HG02884 (cell line): ENCODE results near the gene PROP1.
"Not testable (repeated sequence)": the region's sequence is repeated elsewhere in the genome, so short reads cannot be mapped to it uniquely, and the experiment has no call there.

Experiments used
- ATAC-seq: cut with Tn5 transposase; IDR thresholded peaks from one replicate; pipeline ENCODE4 v1.9.1; 2021; ENCODE audit warnings: mild to moderate bottlenecking, moderate library complexity; ENCODE audit not compliant: unreplicated experiment

The PROP1 gene

DNA sequence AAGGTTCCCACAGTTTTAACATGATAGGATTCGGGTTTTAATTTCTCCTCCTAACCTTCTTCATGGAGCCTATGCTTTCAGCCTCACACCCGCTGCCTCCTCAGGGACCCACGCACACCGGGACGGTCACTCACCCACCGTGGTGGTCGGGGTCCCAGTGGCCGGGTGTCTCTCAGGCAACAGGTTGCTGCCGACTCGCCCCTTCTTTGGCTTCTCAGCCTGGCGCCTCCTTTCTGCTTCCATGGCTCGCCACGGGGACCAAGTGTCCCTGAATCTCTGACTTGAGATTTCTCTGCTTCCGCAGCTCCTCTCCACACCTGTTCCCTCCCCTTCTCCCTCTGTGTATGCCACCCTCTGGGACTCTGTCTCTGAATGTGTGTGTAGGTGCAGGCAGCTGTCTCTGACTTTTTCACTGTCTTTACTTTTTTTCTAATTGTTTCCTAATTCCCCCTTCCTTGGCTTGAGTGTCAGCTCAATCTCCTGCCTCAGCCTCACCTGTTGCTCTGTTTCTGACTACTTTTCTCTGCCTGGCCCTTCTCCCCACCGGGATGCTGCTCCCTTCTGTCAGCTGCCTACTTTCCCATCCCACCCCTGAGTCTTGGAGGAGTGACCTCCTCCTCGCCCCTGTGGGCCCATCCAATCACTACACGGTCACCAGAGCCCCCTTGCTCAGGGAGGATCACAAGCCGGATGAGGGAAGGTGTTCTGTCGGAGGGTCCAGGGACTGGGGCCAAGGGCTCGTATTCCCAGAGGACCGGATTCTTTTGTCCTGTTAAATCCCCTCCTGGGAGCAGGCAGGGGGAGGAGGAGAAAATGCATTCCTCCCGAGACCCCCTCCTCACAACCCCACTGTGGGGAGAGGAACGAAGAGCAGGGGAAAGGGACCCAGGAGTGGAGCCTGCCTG is at the start of gene PROP1:
TSS of gene PROP1 (minus strand) at position 552 of the 905 bp plus-strand sequence. CDS start at position 243, 309 bp downstream.
- ATAC-seq = no peak

DNA sequence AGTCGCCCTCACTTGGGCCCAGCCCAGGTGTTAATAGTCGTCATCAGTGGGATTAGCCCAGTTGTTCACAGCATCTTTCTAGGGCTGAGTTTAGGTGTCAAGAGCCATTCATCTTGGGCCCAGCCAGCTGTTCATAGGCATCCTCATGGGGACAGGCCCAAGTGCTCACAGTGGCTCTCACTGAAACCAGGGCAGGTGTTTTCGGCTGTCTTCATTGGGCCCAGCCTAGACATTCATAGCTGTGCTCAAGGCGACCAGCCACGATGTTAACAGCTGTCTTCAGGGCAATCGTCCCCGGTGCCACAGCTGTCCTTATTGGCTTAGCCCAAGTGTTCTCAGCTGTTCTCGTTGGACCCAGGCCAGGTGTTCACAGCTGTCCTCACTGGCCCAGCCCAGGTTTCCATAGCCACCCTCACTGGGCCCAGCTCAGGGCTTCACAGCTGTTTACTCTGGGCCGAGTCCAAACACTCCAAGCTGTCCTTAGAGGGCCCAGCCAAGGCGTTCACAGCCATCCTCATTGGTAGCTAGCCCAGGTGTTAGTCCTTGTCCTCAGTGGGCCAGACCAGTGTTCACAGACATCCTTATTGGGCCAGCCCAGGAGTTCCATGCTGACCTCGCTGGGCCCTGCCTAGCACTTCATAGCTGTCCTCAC is 23.5 kb upstream of the PROP1 start:
- ATAC-seq = not testable (repeated sequence)

DNA sequence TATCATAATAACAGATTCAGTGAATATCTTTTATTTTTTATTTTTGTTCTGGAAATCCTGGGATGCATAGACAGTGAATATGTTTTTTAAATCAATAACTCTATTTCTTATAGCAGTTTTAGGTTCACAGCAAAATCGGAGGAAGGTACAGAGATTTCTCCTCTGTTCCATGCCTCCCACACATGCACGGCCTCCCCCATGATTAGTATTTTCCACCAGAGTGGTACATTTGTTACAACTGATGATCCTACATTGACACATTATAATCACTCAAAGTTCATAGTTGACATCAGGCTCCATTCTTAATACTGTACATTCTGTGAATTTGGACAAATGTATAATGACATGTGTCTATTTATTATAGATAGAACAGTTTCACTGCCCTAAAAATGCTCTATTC is 16.7 kb upstream of the PROP1 start:
- not testable (repeated sequence) for ATAC-seq

DNA sequence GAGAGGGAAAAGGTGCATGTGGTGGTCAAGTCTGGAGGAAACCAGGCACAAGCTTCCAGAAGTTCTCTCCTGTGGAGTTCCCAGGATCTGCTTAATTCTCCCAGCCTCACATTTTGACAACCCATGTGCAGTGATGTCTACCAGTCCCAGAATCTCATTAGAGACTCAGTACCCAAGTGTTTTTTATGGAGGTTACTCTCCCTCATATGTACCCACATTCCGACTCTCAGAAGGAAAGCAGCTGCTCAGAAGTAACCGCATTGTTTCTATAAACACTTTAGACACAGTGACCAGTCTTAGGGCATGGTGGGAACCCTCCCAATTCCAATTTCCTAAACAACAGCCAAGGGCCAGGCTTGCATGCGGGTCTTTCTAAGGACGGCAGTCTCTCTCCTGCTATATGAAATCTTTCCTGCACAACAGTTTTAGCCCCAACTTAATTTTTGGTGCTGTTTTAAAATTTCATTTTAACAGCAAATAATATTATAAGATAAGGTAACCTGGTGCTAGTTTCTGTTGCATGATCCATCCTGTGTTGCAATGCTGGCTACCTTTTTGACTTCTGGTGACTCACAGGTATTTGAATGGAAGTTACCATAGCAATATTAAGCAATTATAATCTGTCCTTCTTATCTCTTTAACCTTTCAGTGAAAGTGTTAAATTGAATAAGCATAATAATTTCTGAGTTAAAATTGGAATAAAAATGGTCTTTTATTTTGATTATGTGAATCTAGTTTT is 15.9 kb upstream of the PROP1 start:
- not testable (repeated sequence) for ATAC-seq

DNA sequence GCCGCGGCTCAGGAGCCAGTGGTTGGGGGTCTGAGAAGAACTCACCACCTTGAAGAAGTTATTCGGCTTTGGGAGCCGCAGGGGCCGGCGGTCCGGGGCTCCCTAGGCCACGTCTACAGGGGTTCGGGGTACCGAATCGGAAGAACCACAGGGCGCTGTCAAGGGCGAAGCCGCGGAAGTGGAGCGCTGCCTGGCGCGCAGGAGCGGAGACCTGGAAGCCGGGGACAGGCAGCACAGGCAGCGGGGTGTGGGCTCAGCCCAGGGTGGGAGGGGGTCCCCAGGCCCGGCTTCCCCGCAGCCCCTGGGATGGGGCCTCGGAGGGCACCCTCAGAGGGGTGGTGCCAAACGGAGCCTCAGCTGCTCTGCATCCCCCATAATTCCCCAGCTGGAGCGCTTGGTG is 11.2 kb upstream of the PROP1 start:
- not testable (repeated sequence) for ATAC-seq

DNA sequence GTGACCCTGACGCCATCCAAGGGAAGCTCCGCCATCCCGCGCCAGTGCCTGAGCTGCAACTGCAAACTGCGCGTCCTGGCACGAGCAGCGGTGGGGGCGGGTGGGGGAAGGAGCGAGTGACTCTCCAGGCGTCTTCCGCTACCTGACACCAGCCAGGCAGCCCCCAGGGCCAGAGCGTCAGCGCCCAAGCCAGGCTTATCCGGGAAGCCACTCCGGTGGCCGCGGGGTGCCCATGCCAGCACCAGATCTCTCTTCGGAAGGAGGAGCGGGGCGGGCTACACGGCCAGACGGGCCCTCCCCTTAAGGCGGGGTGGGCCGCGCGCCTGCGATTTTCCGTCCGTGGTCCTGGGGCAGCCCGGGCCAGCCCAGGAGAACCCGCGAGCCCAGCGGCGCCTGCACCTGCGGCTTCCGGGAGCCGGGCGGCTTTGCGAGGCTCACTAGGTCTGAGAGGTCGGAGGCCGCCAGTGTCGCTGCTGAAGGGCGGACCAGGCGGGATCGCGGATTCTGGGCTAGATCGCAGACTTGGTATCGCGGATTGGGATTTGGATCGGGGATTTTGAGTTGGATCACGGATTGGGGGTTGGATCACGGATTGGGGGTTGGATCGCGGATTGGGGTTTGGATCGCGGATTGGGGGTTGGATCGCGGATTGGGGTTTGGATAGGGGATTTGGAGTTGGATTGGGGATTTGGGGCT is 10.6 kb upstream of the PROP1 start:
- not testable (repeated sequence) for ATAC-seq

DNA sequence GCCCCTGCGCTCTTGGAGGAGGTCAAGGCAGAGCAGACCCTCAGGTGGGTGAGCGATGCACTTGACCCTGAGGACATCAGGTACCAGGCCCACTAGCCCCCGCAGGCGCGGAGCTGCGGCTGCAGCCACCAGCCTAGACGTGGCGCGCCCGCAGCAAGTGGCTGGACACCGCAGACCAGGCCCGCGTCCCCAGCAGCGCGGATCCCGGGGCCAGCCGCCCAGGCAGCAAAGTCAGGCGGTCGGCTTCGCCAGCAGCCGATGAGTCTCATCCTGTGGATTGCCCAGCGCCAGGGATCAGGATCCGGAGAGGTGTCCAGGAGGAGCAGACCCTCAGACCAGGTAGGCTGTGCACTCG is 10.1 kb upstream of the PROP1 start:
- ATAC-seq = not testable (repeated sequence)

DNA sequence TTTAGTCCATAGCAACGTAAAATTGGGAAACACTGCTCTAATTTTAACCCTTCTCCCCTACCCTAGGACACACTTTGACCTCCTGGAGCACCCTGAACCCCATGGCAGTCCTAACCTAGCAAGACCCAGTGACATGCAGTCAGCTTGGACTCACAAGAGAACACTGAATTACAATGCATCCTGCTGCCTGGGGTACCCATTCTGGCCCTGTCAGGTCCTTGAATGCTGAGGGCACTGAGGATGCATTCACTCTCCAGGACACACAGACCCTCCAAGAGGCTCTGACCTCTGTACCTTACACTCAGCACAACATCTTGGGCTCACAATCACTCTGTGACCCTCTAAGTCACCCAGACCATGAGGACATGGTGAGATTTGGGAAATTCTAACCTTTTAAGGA is 1.8 kb upstream of the PROP1 start:
- no peak for ATAC-seq

DNA sequence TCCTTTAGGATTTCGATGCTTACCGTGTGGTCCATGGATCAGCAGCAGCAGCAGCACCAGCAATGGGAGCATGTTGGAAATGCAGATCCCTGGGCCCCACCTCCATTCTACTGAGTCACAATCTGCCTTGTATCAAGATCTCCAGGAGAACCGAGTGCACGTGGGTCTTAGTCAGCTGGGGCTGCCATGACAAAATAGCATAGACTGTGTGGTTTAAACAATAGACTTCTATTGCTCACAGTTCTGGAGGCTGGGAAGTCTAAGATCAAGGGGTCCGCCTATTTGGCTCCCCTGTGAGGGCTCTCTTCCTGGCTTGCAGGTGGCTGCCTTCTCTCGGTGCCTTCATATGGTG is 1.3 kb upstream of the PROP1 start:
- ATAC-seq = no peak

DNA sequence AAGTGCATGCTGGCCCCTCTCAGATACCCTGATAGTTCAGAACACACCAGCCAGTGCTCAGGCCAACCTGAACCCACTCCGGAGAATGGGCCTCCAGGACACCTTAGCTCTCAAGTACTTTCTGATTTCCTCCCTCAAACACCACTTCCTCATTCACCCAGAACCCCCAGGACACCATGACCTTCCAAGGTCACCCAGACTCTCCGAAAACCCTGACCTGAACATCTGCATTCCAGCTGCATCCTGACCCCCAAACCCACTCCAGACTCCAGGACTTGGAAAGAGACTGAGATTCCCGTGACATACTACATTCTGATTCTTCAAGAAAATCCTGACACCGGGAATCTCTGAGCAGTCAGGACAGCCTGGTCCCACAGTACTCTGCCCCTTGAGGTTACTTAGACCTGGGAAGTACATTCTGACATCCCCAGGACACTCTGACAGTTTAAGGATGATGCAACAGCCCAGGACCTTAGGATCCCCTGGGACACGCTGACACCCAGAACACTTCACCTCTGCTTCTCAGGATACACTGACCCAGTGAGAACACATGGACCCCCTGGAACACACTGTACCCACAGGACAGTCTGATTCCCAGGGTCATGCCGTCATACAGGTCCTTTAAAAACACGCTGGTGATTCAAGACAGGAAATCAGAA is 747 bp upstream of the PROP1 start:
- no peak for ATAC-seq

DNA sequence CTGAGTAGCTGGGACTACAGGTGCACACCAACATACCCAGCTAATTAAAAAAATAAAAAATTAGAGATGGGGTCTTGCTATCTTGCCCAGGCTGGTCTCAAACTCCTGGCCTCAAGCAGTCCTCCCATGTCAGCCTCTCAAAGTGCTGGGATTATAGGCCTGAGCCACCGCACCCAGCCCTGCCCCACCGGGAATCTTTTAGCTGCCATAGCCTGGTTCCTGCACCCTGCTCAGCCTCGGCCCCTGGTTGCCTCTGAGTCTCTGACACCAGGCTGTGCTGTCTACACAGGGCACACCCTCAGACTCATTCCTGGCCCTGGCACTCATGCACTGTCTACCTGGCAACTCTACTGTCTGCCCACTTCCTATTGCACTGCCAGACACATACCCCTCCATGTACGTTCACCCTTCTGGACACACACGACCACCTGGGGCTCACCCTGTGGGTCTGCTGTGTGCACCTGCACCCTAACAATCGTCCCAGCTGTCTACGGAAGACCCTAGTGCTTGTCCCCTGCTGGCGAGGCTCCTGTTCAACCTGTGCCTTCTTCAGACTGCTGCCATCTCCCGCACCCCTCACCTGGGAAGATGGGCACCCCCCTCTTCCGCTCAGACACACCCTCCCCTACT is 1.4 kb downstream of the PROP1 start:
- ATAC-seq = no peak

DNA sequence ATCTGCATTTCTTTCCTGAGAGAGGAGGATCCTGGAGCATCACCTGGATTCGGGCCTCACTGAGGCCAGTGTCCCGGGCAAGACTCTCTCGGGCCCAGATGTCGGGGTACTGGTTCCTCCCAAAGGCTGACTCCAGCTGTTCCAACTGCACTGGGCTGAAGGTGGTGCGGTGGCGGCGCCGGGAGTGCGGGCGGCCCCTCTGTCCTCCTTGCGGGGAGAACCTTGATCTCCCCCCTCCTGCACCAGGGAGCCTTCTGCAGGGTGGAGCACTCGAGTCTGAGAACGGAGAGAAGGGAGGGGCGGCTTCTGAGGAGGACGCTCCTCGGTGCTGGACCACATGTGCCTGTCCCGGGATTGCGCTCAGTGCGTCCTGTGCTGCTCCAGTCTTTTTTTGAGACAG is 2.0 kb downstream of the PROP1 start:
- no peak for ATAC-seq

DNA sequence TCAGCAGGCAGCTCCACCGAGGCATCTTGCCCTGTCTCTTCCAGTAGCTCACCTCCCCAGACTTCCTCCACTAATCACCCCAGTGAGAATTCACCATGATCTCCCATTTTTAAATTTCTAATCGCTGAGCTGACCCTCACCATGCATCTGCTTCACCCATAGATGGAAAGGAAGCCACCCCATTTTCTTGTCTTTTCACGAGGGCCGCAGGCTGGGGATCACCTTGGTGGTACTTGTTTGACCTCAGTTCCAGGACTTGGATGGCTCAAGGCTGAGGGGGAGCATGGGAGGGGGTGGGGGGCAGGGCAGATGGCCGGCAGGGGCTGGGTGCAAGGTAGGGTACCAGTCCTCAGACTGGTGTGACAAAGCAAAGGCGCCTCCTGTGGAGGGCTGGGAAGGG is 3.6 kb downstream of the PROP1 start:
- ATAC-seq = no peak

DNA sequence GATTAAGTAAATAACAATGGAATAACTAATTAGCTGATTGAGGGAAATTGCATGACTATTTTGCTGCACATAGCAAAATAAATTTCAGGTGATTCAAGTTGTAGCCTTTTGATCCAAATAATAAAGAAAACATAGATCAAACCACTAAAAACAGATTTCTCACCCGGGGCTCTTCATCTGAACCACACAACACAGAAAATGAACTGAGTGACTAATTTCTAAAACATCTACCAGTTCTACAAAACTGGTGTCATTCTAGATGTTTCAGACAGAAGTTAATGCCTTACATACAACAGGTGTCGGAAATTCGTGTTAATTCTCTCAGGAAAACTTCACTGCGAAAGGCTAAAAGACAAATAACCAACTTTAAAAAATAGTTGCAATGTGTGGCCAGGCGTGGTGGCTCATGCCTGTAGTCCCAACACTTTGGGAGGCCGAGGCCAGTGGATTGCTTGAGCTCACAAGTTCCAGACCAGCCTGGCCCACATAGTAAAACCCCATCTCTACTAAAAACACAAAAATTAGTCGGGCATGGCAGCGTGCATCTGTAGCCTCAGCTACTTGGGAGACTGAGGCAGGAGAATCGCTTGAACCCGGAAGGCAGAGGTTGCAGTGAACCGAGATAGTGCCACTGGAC is 6.9 kb downstream of the PROP1 start:
- ATAC-seq = no peak

DNA sequence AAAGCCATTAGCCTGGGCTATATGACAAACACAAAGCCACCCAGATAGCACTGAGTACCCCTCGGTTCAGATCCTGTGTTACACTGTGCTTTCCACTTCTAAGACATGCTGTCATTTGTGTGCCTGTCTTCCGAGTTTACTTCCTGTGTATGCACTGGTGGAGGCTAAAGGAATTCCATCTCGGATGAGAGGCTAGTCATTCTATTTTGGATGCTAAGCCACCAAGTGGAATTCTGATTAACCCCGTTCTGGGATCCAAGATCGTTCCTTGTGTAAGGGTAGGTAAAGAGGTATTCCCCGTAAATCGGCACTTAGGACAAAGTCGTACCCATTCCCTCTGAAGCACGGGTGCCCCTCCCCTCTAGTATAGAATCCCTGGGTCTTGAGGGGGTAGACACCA is 8.7 kb downstream of the PROP1 start:
- ATAC-seq = no peak

DNA sequence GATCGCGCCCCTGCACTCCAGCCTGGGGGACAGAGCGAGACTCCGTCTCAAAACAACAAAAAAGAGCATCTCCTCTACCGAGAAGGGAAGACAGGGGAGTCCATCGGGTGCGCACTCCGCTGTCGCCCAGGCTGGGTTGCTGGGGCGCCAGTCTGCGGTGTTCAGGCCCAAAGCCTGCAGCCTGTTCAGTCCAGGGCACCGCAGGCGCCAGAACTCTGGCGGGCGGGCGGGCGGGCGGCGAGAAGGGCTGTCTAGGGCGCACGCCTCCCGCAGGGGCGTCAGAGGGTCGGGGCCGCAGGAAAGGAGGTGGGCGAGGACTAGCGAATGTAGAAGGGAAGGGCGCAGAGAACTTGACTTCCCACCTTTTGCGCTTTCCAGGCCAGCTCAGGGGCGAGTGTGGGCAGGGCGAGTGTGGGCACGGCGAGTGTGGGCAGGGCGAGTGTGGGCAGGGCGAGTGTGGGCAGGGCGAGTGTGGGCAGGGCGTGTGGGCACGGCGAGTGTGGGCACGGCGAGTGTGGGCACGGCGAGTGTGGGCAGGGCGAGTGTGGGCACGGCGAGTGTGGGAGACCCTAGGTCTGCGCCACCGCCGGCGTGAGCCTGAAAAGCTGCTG is 10.5 kb downstream of the PROP1 start:
- ATAC-seq = no peak

DNA sequence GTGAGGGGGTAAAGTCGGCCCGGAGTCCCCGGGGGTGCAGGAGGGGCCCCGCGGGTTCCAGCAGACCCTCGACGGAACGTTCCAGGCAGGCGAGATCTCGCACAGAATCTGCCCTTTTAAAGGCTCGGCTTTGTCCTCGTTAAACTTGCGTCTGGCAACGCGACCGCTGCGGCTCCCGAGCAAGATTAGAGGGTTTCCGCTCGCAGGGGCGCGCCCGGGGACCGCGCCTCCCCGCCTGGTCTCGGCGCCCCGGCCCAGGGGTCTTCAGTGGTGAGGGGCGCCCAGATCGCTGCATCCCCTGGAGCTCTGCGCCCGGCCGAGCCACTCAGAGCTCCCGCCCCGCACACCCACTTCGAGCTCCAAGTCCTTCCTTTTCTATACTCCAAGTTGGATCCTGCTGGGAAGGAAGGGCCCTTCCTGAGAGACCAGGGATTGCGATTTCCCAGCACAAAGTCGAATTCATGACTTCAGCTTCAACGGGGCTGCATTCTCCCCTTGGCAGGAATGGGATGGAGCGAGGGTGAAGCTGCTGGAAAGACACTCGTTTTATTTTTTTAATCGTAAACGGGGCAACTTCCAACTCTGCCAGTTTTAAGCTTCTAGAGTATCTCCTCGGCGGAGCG is 11.3 kb downstream of the PROP1 start:
- ATAC-seq = no peak

DNA sequence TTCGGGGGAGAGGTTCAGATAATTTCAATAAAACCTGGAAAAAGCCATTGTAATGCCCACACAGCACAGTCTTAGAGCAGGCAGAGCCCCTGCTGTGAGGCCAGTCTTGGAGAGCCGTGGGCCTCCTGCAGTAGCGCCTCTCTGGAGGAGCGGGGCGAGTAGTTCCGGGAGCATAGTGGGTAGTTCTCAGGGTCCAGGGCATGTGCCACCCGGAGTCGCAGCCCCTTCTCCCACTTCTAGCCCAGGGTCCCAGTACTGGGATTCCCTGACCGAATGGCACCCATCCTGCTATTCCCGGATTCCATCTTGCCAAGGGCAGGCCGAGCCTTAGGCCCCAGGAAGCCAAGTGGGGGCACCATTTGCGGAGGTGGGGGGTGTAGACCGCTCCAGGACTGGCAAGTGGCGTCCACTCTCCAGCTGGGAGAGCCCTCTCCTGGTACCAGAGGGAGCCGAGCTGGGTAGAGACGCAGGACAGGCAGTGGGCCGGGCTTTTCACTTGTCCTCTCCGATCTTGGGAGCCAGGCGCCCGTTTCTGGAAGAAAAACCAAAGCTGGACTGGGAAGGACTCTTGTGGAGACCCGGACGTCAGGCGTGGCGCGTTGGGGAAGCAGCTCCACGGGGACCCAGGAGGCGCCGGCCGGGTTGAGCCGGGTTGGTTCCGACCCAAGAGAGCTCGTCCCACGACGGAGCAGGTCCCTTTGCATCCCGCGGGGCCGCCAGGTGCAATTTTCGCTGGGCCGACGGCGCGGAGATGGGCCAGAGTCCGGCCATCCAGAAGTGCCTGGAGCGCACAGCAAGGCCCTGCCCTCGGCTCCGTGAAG is 12.1 kb downstream of the PROP1 start:
- no peak for ATAC-seq
